ENCODE results near the gene DLG2. TPM values are rescaled to one million over a fixed set of nuclear protein-coding genes. Genes with fewer than 3 reads are reported as not detected.

DLG2 gene
- total and polyA plus RNA-seq, 4 donors, result 0.30 to 5.5 (median 0.68) TPM

- Histone ChIP-seq H3K4me3 (ENCODE audit: low read depth in 1 of 3, low read length in 3 of 3) (no peak overlapping the region), H3K36me3 (ENCODE audit: control insufficient read depth in 4 of 4, insufficient read depth in 3 of 4, low read depth in 1 of 4, low read length in 3 of 4) (no peaks in the 10 kb centered on the region), H3K4me1 (ENCODE audit: control insufficient read depth in 4 of 4, insufficient read depth in 4 of 4, low read length in 3 of 4) (no peaks in the 10 kb centered on the region), H3K27ac (ENCODE audit: low read depth in 1 of 2, low read length in 2 of 2) (no peak overlapping the region), H3K27me3 (ENCODE audit: control insufficient read depth in 4 of 4, insufficient read depth in 4 of 4, low read length in 3 of 4) (no peaks in the 10 kb centered on the region), H3K9ac (ENCODE audit: low read depth in 1 of 2, low read length in 2 of 2) (no peak overlapping the region), H3K9me3 (ENCODE audit: control insufficient read depth in 4 of 4, low read length in 3 of 4) (no peaks in the 10 kb centered on the region)
- TF ChIP-seq FOXA1 (IDR thresholded peaks at IDR 0.05) (no peak), YY1 (IDR thresholded peaks at IDR 0.05) (no peak), GABPA (IDR thresholded peaks at IDR 0.05 in 1 of 2, conservative IDR thresholded peaks at IDR 0.05 in 1 of 2) (no peak), EGR1 (IDR thresholded peaks at IDR 0.05; ENCODE audit: low read depth in 2 of 2) (no peak), CTCF (IDR thresholded peaks at IDR 0.05; ENCODE audit: low read depth, low read length, missing input control) (no peak), JUND (IDR thresholded peaks at IDR 0.05) (no peak), TAF1 (conservative IDR thresholded peaks at IDR 0.05) (no peak), NR2F2 (IDR thresholded peaks at IDR 0.05) (no peak), MAX (IDR thresholded peaks at IDR 0.05) (no peak), HNF4G (IDR thresholded peaks at IDR 0.05) (no peak), FOXA2 (IDR thresholded peaks at IDR 0.05) (no peak), SP1 (IDR thresholded peaks at IDR 0.05) (no peak)
- WGBS, result 73% methylated on average over 4 of the region's 4 CpGs
- no peak for DNase-seq (ENCODE audit: low spot score)
Observed at GRCh38 chr11:84588131-84588829, 1038.9 kb downstream of the DLG2 start.

- Histone ChIP-seq H3K9ac (ENCODE audit: low read depth in 1 of 2, low read length in 2 of 2) (no peak overlapping the region), H3K4me3 (ENCODE audit: low read depth in 1 of 3, low read length in 3 of 3) (no peak overlapping the region), H3K27ac (ENCODE audit: low read depth in 1 of 2, low read length in 2 of 2) (no peak overlapping the region), H3K36me3 (ENCODE audit: control insufficient read depth in 4 of 4, insufficient read depth in 3 of 4, low read depth in 1 of 4, low read length in 3 of 4) (no peaks in the 10 kb centered on the region), H3K9me3 (ENCODE audit: control insufficient read depth in 4 of 4, low read length in 3 of 4) (no peaks in the 10 kb centered on the region), H3K27me3 (ENCODE audit: control insufficient read depth in 4 of 4, insufficient read depth in 4 of 4, low read length in 3 of 4) (no peaks in the 10 kb centered on the region), H3K4me1 (ENCODE audit: control insufficient read depth in 4 of 4, insufficient read depth in 4 of 4, low read length in 3 of 4) (no peaks in the 10 kb centered on the region)
- TF ChIP-seq ATF3 (IDR thresholded peaks at IDR 0.05) (no peak), YY1 (IDR thresholded peaks at IDR 0.05) (no peak), NR2F2 (IDR thresholded peaks at IDR 0.05) (no peak), FOXA1 (IDR thresholded peaks at IDR 0.05) (no peak), MAX (IDR thresholded peaks at IDR 0.05) (no peak), SP1 (IDR thresholded peaks at IDR 0.05) (no peak), TAF1 (conservative IDR thresholded peaks at IDR 0.05) (no peak)
- no peak for DNase-seq (ENCODE audit: low spot score)
- 78% methylated on average over 1 of the region's 1 CpG for WGBS
Observed at GRCh38 chr11:84583106-84583505, 1044.0 kb downstream of the DLG2 start.

- H3K9me3 ChIP-seq (ENCODE audit: control insufficient read depth in 4 of 4, low read length in 3 of 4), result no peaks in the 10 kb centered on the region
- WGBS, result 61% methylated on average over 3 of the region's 3 CpGs
- no peaks in the 10 kb centered on the region for H3K36me3 ChIP-seq (ENCODE audit: control insufficient read depth in 4 of 4, insufficient read depth in 3 of 4, low read depth in 1 of 4, low read length in 3 of 4)
- no peak for TF ChIP-seq CTCF (IDR thresholded peaks at IDR 0.05; ENCODE audit: low read depth, low read length, missing input control)
- no peak for TF ChIP-seq SP1 (IDR thresholded peaks at IDR 0.05)
- TF ChIP-seq FOXA2 (IDR thresholded peaks at IDR 0.05), result no peak
- TF ChIP-seq FOXA1 (IDR thresholded peaks at IDR 0.05), result no peak
- TF ChIP-seq HNF4A (conservative IDR thresholded peaks at IDR 0.05), result no peak
- no peak for TF ChIP-seq RXRA (IDR thresholded peaks at IDR 0.05)
- no peak for TF ChIP-seq RAD21 (IDR thresholded peaks at IDR 0.05)
- TF ChIP-seq JUND (IDR thresholded peaks at IDR 0.05), result no peak
- no peak for TF ChIP-seq TAF1 (conservative IDR thresholded peaks at IDR 0.05)
- no peak for TF ChIP-seq MAX (IDR thresholded peaks at IDR 0.05)
- TF ChIP-seq NR2F2 (IDR thresholded peaks at IDR 0.05), result no peak
- TF ChIP-seq GABPA (IDR thresholded peaks at IDR 0.05 in 1 of 2, conservative IDR thresholded peaks at IDR 0.05 in 1 of 2), result no peak
- no peaks in the 10 kb centered on the region for H3K27me3 ChIP-seq (ENCODE audit: control insufficient read depth in 4 of 4, insufficient read depth in 4 of 4, low read length in 3 of 4)
- DNase-seq (ENCODE audit: low spot score), result no peak
- H3K4me1 ChIP-seq (ENCODE audit: control insufficient read depth in 4 of 4, insufficient read depth in 4 of 4, low read length in 3 of 4), result no peaks in the 10 kb centered on the region
- no peak overlapping the region for H3K9ac ChIP-seq (ENCODE audit: low read depth in 1 of 2, low read length in 2 of 2)
- no peak overlapping the region for H3K27ac ChIP-seq (ENCODE audit: low read depth in 1 of 2, low read length in 2 of 2)
- H3K4me3 ChIP-seq (ENCODE audit: low read depth in 1 of 3, low read length in 3 of 3), result no peak overlapping the region
Observed at GRCh38 chr11:84581083-84581482, 1046.1 kb downstream of the DLG2 start.
